MM.1S (cell line): ENCODE measurements around the gene PITPNM3.

Source experiments
- DNase-seq: peaks from one replicate; pipeline ENCODE4 v3.0.0-alpha.2; 2015
- H2AFZ ChIP-seq: fragments of 300-600 bp; sonication (generic); 2 replicates; pipeline ENCODE4 v1.6.0; 2016; ENCODE audit warnings: antibody characterized with exemption, low read length
- H3F3A ChIP-seq: fragments of 300-600 bp; sonication (generic); 2 replicates; pipeline ENCODE4 v1.6.1; 2016; ENCODE audit warnings: mild to moderate bottlenecking, antibody characterized with exemption, low read length, moderate library complexity, mixed read lengths; ENCODE audit not compliant: insufficient read depth
- H3K27ac ChIP-seq: fragments of 300-600 bp; sonication (generic); 2 replicates; pipeline ENCODE4 v1.5.1; 2016; ENCODE audit warnings: mild to moderate bottlenecking, low read length
- H3K27me3 ChIP-seq: fragments of 300-600 bp; sonication (generic); replicated peaks from 2 replicates; pipeline ENCODE4 v1.6.0; 2016; ENCODE audit warnings: low read length; ENCODE audit not compliant: insufficient read depth
- H3K36me3 ChIP-seq: fragments of 300-600 bp; sonication (generic); replicated peaks from 2 replicates; pipeline ENCODE4 v1.6.1; 2016; ENCODE audit warnings: mild to moderate bottlenecking, low read length, mixed read lengths; ENCODE audit not compliant: insufficient read depth
- H3K4me1 ChIP-seq: fragments of 300-600 bp; sonication (generic); 2 replicates; pipeline ENCODE4 v1.6.1; 2016; ENCODE audit warnings: low read length, mixed read lengths
- H3K4me2 ChIP-seq: fragments of 300-600 bp; sonication (generic); 2 replicates; pipeline ENCODE4 v1.6.0; 2016; ENCODE audit warnings: low read depth, low read length
- H3K4me3 ChIP-seq: fragments of 300-600 bp; sonication (generic); 2 replicates; pipeline ENCODE4 v1.5.1; 2016; ENCODE audit warnings: low read length, mixed read lengths
- H3K79me2 ChIP-seq: fragments of 300-600 bp; sonication (generic); 2 replicates; pipeline ENCODE4 v1.6.1; 2016; ENCODE audit warnings: mixed run types, low read length, mixed read lengths
- H3K9ac ChIP-seq: fragments of 300-600 bp; sonication (generic); 2 replicates; pipeline ENCODE4 v1.6.1; 2016; ENCODE audit warnings: low read length, mixed read lengths
- H3K9me2 ChIP-seq: fragments of 300-600 bp; sonication (generic); replicated peaks from 2 replicates; pipeline ENCODE4 v1.6.1; 2016; ENCODE audit warnings: mild to moderate bottlenecking, low read length, mixed read lengths; ENCODE audit not compliant: insufficient read depth
- H3K9me3 ChIP-seq: fragments of 300-600 bp; sonication (generic); replicated peaks from 2 replicates; pipeline ENCODE4 v1.6.1; 2016; ENCODE audit warnings: mild to moderate bottlenecking, low read length, mixed read lengths; ENCODE audit not compliant: insufficient read depth
- H4K20me1 ChIP-seq: fragments of 300-600 bp; sonication (generic); 2 replicates; pipeline ENCODE4 v1.6.1; 2016; ENCODE audit warnings: mild to moderate bottlenecking, low read length, moderate library complexity, mixed read lengths; ENCODE audit not compliant: insufficient read depth
- CTCF ChIP-seq: fragments of 300-600 bp; sonication (generic); IDR thresholded peaks from 2 replicates; pipeline ENCODE4 v1.5.1; 2016; ENCODE audit warnings: antibody characterized with exemption, low read length, mixed read lengths
- EZH2 ChIP-seq: fragments of 300-600 bp; sonication (generic); optimal IDR thresholded peaks from 2 replicates; pipeline ENCODE3; 2017; ENCODE audit warnings: low read depth, mild to moderate bottlenecking, antibody characterized with exemption, low read length, mixed read lengths
- EZH2phosphoT487 ChIP-seq: fragments of 300-600 bp; sonication (generic); IDR thresholded peaks from 2 replicates; pipeline ENCODE4 v1.6.1; 2018; ENCODE audit warnings: antibody characterized with exemption, low read length

PITPNM3 gene

GRCh38 chr17:6449307-6449706, 107.0 kb downstream of the PITPNM3 start:
- Histone ChIP-seq H3K9ac (no peak overlapping the region), H4K20me1 (no peaks in the 10 kb centered on the region), H3K9me3 (no peaks in the 10 kb centered on the region)

GRCh38 chr17:6448473-6448872, 107.9 kb downstream of the PITPNM3 start:
- Histone ChIP-seq H3K4me3 (no peak overlapping the region), H3K9ac (no peak overlapping the region), H3K9me3 (no peaks in the 10 kb centered on the region), H3K9me2 (no peaks in the 10 kb centered on the region), H3K36me3 (no peaks in the 10 kb centered on the region), H3K4me2 (no peak overlapping the region), H3K79me2 (no peaks in the 10 kb centered on the region), H4K20me1 (no peaks in the 10 kb centered on the region), H2AFZ (no peak overlapping the region), H3K27me3 (0 out of 2 replicates have a peak, but pooled peaks cover 1% of the 10 kb centered on the region), H3K27ac (no peak overlapping the region), H3K4me1 (no peaks in the 10 kb centered on the region), H3F3A (no peaks in the 10 kb centered on the region)
- TF ChIP-seq CTCF: no peak
- TF ChIP-seq EZH2: no peak
- no peak for TF ChIP-seq EZH2phosphoT487
- DNase-seq: no peak

More at GRCh38 chr17:6449307-6449706, 107.0 kb downstream of the PITPNM3 start:
- Histone ChIP-seq H2AFZ (no peak overlapping the region), H3K27me3 (peaks cover 10% of the 10 kb centered on the region; the same call in 1 of the 2 replicates), H3F3A (no peaks in the 10 kb centered on the region), H3K4me1 (no peaks in the 10 kb centered on the region), H3K27ac (no peak overlapping the region), H3K79me2 (no peaks in the 10 kb centered on the region), H3K4me2 (no peak overlapping the region), H3K9me2 (no peaks in the 10 kb centered on the region), H3K36me3 (no peaks in the 10 kb centered on the region), H3K4me3 (no peak overlapping the region)
- TF ChIP-seq CTCF (no peak), EZH2 (no peak), EZH2phosphoT487 (no peak)
- DNase-seq: no peak

GRCh38 chr17:6446516-6447100, 109.7 kb downstream of the PITPNM3 start:
- Histone ChIP-seq H3F3A (no peaks in the 10 kb centered on the region), H3K4me3 (no peak overlapping the region), H3K79me2 (no peaks in the 10 kb centered on the region), H3K36me3 (no peaks in the 10 kb centered on the region), H3K27ac (no peak overlapping the region), H3K4me2 (no peak overlapping the region), H2AFZ (no peak overlapping the region), H3K4me1 (no peaks in the 10 kb centered on the region), H3K9me3 (no peaks in the 10 kb centered on the region), H3K27me3 (no peaks in the 10 kb centered on the region; the same call in 1 of the 2 replicates), H3K9me2 (no peaks in the 10 kb centered on the region), H3K9ac (no peak overlapping the region), H4K20me1 (no peaks in the 10 kb centered on the region)
- TF ChIP-seq EZH2phosphoT487: no peak
- no peak for TF ChIP-seq EZH2
- TF ChIP-seq CTCF: no peak
- DNase-seq: no peak
